Measurements from ENCODE around the gene SPRED1. TPM values are rescaled to one million over a fixed set of nuclear protein-coding genes. Genes with fewer than 3 reads are reported as not detected.
A peak's percentile ranks its signal among the peaks of the same experiment; 100 is the strongest.

SPRED1 gene
- total and polyA plus RNA-seq, 9 of the 15 experiments (the other 6 are each of a cell fraction or from before 2014, with no cell fraction given) = 2.8 to 17.4 (median 7.9) TPM

DNA sequence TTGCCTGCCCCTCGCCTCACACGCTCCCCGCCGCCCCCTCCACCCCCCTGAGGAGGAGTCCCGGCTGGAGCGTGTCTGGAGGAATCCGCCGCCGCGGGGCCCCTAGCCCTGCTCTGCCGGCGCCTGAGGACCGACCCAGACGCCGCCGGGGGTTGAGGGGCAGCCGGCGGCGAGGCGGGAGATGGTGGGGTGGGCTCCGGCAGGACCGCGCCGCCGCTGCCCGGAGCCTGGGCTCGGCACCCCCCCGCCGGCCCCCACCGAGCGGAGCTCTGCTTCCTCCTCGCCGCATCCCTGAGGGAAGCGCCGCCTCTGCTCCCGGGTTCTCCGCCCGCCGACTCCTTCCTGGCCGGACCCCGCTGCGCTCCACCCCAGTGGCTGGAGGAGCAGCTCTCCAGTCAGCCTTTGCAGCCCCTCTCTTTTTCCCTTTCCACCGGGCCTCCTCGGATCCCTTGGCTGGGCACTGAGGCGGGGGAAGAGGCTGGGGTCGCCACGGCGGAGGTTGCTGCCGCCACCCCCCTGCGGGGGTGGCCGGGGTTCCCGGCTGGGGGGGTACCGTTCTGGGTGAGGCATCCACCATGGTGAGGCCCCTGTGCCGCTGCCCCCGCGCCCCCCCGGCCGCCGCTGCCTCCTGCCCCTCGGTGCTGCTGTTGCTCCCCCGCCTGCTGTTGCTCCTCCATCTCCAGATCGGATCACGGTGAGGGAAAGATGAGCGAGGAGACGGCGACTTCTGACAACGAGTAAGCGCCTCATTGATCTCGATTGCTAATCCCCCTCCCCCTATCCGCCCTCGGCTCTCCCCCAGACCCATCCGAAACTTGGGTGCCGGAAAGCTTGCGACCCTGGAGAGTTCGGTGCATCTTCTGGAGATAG, at the start of gene SPRED1 (continued):
- TF ChIP-seq HDGF (IDR thresholded peaks at IDR 0.05) (no peak), HMGN3 (IDR thresholded peaks at IDR 0.05; ENCODE audit: borderline replicate concordance, extremely low read depth, insufficient read length, low read depth, low read length) (peak; percentile 45), E2F3 (CRISPR knock-in tag; IDR thresholded peaks at IDR 0.05) (no peak), BRD9 (IDR thresholded peaks at IDR 0.05; ENCODE audit: low read depth, partially characterized antibody) (peak; percentile 11), EHMT2 (IDR thresholded peaks at IDR 0.05) (no peak), THRAP3 (IDR thresholded peaks at IDR 0.05; ENCODE audit: borderline replicate concordance) (no peak), ZNF589 (CRISPR knock-in tag; IDR thresholded peaks at IDR 0.05; ENCODE audit: low read depth) (no peak), CBX5 (IDR thresholded peaks at IDR 0.05; ENCODE audit: borderline replicate concordance, low read depth) (no peak)
- TF ChIP-seq, protein P1, sequence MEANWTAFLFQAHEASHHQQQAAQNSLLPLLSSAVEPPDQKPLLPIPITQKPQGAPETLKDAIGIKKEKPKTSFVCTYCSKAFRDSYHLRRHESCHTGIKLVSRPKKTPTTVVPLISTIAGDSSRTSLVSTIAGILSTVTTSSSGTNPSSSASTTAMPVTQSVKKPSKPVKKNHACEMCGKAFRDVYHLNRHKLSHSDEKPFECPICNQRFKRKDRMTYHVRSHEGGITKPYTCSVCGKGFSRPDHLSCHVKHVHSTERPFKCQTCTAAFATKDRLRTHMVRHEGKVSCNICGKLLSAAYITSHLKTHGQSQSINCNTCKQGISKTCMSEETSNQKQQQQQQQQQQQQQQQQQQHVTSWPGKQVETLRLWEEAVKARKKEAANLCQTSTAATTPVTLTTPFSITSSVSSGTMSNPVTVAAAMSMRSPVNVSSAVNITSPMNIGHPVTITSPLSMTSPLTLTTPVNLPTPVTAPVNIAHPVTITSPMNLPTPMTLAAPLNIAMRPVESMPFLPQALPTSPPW (CRISPR knock-in tag; IDR thresholded peaks at IDR 0.05) = peak; percentile 83
- TF ChIP-seq, protein P2, sequence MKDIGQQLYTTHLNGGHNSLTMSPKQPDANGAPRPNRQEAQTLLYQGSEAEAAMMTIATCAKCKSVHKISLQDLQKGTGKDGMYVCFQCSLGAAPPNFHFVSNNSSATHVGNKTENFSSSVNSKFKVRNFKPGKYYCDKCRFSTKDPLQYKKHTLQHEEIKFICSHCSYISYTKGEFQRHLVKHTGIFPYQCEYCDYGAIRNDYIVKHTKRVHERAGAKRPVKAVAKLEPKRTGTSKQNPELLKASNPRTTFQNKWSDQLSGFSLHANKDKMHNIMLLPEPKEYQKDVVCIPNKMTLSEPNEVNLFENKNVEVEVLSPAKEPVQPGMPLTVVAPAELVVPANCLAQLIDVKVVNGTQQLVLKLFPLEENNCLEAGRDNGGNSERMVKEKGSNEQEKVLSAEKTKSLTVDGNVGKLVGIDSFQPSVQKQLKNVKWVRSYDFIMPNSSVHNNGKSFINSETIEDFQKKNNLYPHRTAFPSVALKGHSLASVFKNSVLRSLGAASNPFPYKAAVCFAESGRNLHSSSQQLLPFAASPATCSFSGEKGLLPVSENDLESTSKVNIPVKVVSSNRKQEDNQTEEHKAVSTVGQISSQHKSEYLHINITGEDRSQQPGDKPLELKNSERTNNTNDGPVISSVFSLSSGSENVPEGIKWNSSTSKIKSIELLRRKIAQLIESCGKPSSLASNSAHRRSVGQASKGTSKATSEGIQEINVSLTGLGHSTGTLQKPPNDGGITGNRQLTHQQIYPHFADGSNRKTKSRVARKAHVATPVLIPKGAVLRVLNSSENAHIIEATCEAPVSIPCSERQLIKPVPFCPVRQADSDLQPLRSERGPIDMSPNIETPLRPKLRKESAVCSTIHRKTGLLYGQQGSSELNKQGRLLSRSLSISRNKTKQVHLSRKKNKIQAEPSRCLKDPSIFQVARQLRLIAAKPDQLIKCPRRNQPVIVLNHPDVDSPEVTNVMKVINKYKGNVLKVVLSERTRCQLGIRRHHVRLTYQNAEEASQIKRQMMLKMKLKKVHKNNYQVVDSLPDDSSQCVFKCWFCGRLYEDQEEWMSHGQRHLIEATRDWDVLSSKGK (CRISPR knock-in tag; IDR thresholded peaks at IDR 0.05) = no peak
- TF ChIP-seq, protein P3, sequence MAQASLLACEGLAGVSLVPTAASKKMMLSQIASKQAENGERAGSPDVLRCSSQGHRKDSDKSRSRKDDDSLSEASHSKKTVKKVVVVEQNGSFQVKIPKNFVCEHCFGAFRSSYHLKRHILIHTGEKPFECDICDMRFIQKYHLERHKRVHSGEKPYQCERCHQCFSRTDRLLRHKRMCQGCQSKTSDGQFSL (CRISPR knock-in tag; IDR thresholded peaks at IDR 0.05) = no peak; the same call in 1 of the 2 replicates
- TF ChIP-seq, protein P3 (tag; IDR thresholded peaks at IDR 0.05) = peak in 1 of 2 experiments; percentile 32; a peak in 1 of 4 replicates
- TF ChIP-seq, protein P4, sequence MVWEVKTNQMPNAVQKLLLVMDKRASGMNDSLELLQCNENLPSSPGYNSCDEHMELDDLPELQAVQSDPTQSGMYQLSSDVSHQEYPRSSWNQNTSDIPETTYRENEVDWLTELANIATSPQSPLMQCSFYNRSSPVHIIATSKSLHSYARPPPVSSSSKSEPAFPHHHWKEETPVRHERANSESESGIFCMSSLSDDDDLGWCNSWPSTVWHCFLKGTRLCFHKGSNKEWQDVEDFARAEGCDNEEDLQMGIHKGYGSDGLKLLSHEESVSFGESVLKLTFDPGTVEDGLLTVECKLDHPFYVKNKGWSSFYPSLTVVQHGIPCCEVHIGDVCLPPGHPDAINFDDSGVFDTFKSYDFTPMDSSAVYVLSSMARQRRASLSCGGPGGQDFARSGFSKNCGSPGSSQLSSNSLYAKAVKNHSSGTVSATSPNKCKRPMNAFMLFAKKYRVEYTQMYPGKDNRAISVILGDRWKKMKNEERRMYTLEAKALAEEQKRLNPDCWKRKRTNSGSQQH (CRISPR knock-in tag; IDR thresholded peaks at IDR 0.05) = no peak
- TF ChIP-seq, protein P5, sequence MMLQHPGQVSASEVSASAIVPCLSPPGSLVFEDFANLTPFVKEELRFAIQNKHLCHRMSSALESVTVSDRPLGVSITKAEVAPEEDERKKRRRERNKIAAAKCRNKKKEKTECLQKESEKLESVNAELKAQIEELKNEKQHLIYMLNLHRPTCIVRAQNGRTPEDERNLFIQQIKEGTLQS (IDR thresholded peaks at IDR 0.05) = no peak
- TF ChIP-seq, protein P5 (CRISPR knock-in tag; conservative IDR thresholded peaks at IDR 0.05) = no peak
